HCT116 (cell line): ENCODE measurements around the gene PAAF1. TPM values are rescaled to one million over a fixed set of nuclear protein-coding genes. Genes with fewer than 3 reads are reported as not detected.

Experiments used
- ATAC-seq: fragments of 200-7000 bp; cut with Tn5 transposase; 2 replicates; pipeline ENCODE4 v1.9.1; 2020; ENCODE audit warnings: mild to moderate bottlenecking, moderate library complexity
- BruUV-seq: library from RNA; stranded (reverse); fragments of 400-500 nt; replicated peaks from 2 replicates; lab custom pipeline; 2021; lab: Mats Ljungman, UMichigan
- CTCF ChIA-PET: fragments of 300-600 bp; sonication (Branson Sonifier 250); formaldehyde crosslinking; loops from one replicate; lab custom pipeline; 2021; ENCODE audit warnings: antibody characterized with exemption; lab: Charles Lee
- POLR2A ChIA-PET: fragments of 300-600, 350-600 bp; sonication (Branson Sonifier 250); formaldehyde crosslinking; loops from one replicate; lab custom pipeline; 2021; ENCODE audit warnings: antibody characterized with exemption; lab: Charles Lee
- RAD21 ChIA-PET, 2 experiments: fragments of 300-600 bp; sonication (Branson Sonifier 250); formaldehyde crosslinking; loops; one replicate each; lab custom pipeline; 2023; ENCODE audit warnings: low total read pairs in 2 of 2; ENCODE audit not compliant: uncharacterized antibody in 2 of 2, unreplicated experiment in 2 of 2, low non-redundant PET in 1 of 2; lab: Charles Lee
- DNase-seq: peaks from one replicate; pipeline ENCODE4 v3.0.0-alpha.2; 2010; ENCODE audit warnings: low read depth, low spot score
- H2AFZ ChIP-seq: fragments of 200-600 bp; shearing (Covaris generic), sonication (generic); 2 replicates; pipeline ENCODE4 v1.6.1; 2017; ENCODE audit warnings: low read depth, mixed run types, mixed read lengths, antibody characterized with exemption, low read length; ENCODE audit not compliant: poor library complexity, severe bottlenecking
- H3K27ac ChIP-seq: 2 replicates; pipeline ENCODE4 v1.5.1; 2012; ENCODE audit warnings: low read depth, low read length
- H3K27me3 ChIP-seq: fragments of 200-600 bp; sonication (generic); 2 replicates; pipeline ENCODE4 v1.6.1; 2016; ENCODE audit warnings: mixed run types, low read length, mixed read lengths; ENCODE audit not compliant: insufficient read depth
- H3K36me3 ChIP-seq, 2 experiments: fragments of 200-500 bp in 1 of 2; fragments of 200-600 bp in 1 of 2; sonication (Bioruptor generic) in 1 of 2; sonication (generic) in 1 of 2; 2 replicates each; pipeline versions ENCODE4 v1.5.1 to v1.6.1; 2014 to 2016; ENCODE audit warnings: low read length in 2 of 2, inconsistent platforms in 1 of 2, mixed read lengths in 1 of 2, mixed run types in 1 of 2; ENCODE audit not compliant: insufficient read depth in 2 of 2, control insufficient read depth in 1 of 2
- H3K4me1 ChIP-seq, 2 experiments: fragments of 200-600 bp in 1 of 2; sonication (generic) in 1 of 2; 2 replicates each; pipeline versions ENCODE4 v1.5.1 to v1.6.1; 2012 to 2017; ENCODE audit warnings: low read length in 2 of 2, inconsistent platforms in 1 of 2, mild to moderate bottlenecking in 1 of 2, mixed read lengths in 1 of 2, mixed run types in 1 of 2, moderate library complexity in 1 of 2; ENCODE audit not compliant: insufficient read depth in 2 of 2, control insufficient read depth in 1 of 2
- H3K4me2 ChIP-seq: fragments of 200-600 bp; sonication (generic); 2 replicates; pipeline ENCODE4 v1.6.1; 2017; ENCODE audit warnings: mixed run types, low read length, mixed read lengths
- H3K4me3 ChIP-seq, 2 experiments: fragments of 200-600 bp in 1 of 2; sonication (generic) in 1 of 2; replicated peaks in 1 of 2; 2 replicates each; pipeline ENCODE4 v1.5.1; 2011 to 2016; ENCODE audit warnings: low read length in 2 of 2, control low read depth in 1 of 2, low read depth in 1 of 2, mild to moderate bottlenecking in 1 of 2, mixed read lengths in 1 of 2, mixed run types in 1 of 2
- H3K79me2 ChIP-seq: fragments of 200-600 bp; sonication (generic); 2 replicates; pipeline ENCODE4 v1.6.1; 2017; ENCODE audit warnings: mild to moderate bottlenecking, mixed run types, low read length, moderate library complexity, mixed read lengths; ENCODE audit not compliant: insufficient read depth
- H3K9ac ChIP-seq: fragments of 200-600 bp; sonication (generic); 2 replicates; pipeline ENCODE4 v1.6.1; 2016; ENCODE audit warnings: low read length, mixed read lengths
- H3K9me2 ChIP-seq: fragments of 200-600 bp; sonication (generic), shearing (Covaris generic); 2 replicates; pipeline ENCODE4 v1.6.1; 2017; ENCODE audit warnings: mixed run types, mild to moderate bottlenecking, moderate library complexity; ENCODE audit not compliant: insufficient read depth
- H3K9me3 ChIP-seq, 2 experiments: fragments of 200-500 bp in 1 of 2; fragments of 200-600 bp in 1 of 2; sonication (Bioruptor generic) in 1 of 2; sonication (generic) in 1 of 2; 2 replicates each; pipeline ENCODE4 v1.6.1; 2014 to 2017; ENCODE audit warnings: low read length in 2 of 2, mixed read lengths in 2 of 2, inconsistent platforms in 1 of 2, low read depth in 1 of 2, mild to moderate bottlenecking in 1 of 2, mixed run types in 1 of 2, moderate library complexity in 1 of 2; ENCODE audit not compliant: control insufficient read depth in 1 of 2, insufficient read depth in 1 of 2
- H4K20me1 ChIP-seq: fragments of 200-600 bp; sonication (generic), shearing (Covaris generic); 2 replicates; pipeline ENCODE4 v1.6.1; 2017; ENCODE audit warnings: mixed run types, mild to moderate bottlenecking, moderate library complexity; ENCODE audit not compliant: insufficient read depth
- CBX3 ChIP-seq: IDR thresholded peaks from 2 replicates; pipeline ENCODE4 v1.6.1; 2012; ENCODE audit warnings: low read depth
- CEBPB ChIP-seq: IDR thresholded peaks from 2 replicates; pipeline ENCODE4 v1.6.1; 2012; ENCODE audit warnings: low read depth
- EZH2 ChIP-seq: fragments of 200-600 bp; sonication (generic); IDR thresholded peaks from 2 replicates; pipeline ENCODE4 v1.6.1; 2017; ENCODE audit warnings: antibody characterized with exemption, mixed run types
- EZH2phosphoT487 ChIP-seq: fragments of 200-600 bp; IDR thresholded peaks from 2 replicates; pipeline ENCODE4 v1.6.1; 2018; ENCODE audit warnings: antibody characterized with exemption, borderline replicate concordance
- JUND ChIP-seq: IDR thresholded peaks from 2 replicates; pipeline ENCODE4 v1.6.1; 2012
- POLR2A ChIP-seq: IDR thresholded peaks from 2 replicates; pipeline ENCODE4 v1.7.0; 2011; ENCODE audit warnings: borderline replicate concordance; ENCODE audit not compliant: insufficient read depth, insufficient read length; ENCODE audit errors: extremely low read depth
- POLR2AphosphoS5 ChIP-seq: IDR thresholded peaks from 2 replicates; pipeline ENCODE4 v1.6.1; 2011; ENCODE audit warnings: mild to moderate bottlenecking, low read depth, low read length, moderate library complexity
- RAD21 ChIP-seq: IDR thresholded peaks from 2 replicates; pipeline ENCODE4 v1.6.1; 2012; ENCODE audit warnings: low read depth, mild to moderate bottlenecking
- SIN3A ChIP-seq: IDR thresholded peaks from 2 replicates; pipeline ENCODE4 v1.6.1; 2012; ENCODE audit warnings: low read depth
- SP1 ChIP-seq: IDR thresholded peaks from 2 replicates; pipeline ENCODE4 v1.6.1; 2012; ENCODE audit warnings: low read depth
- SRF ChIP-seq: IDR thresholded peaks from 2 replicates; pipeline ENCODE4 v1.6.1; 2012; ENCODE audit warnings: low read depth
- TCF7L2 ChIP-seq: IDR thresholded peaks from 2 replicates; pipeline ENCODE4 v1.7.0; 2011; ENCODE audit warnings: borderline replicate concordance, inconsistent platforms; ENCODE audit not compliant: insufficient read depth, insufficient read length; ENCODE audit errors: extremely low read depth
- YY1 ChIP-seq: IDR thresholded peaks from 2 replicates; pipeline ENCODE4 v1.6.1; 2011; ENCODE audit warnings: low read length, low read depth, moderate library complexity, mild to moderate bottlenecking; ENCODE audit not compliant: insufficient replicate concordance; ENCODE audit errors: extremely low read depth
- ZFX ChIP-seq: fragments of 450-650 bp; IDR thresholded peaks from 2 replicates; pipeline ENCODE4 v1.6.1; 2017
- ZNF274 ChIP-seq: fragments of 200-500 bp; sonication (Bioruptor generic); IDR thresholded peaks from 2 replicates; pipeline ENCODE4 v1.6.1; 2014; ENCODE audit warnings: mild to moderate bottlenecking, low read depth, low read length, inconsistent platforms
- intact Hi-C: fragments of 100-400 bp; cut with micrococcal nuclease; formaldehyde crosslinking; loops from 2 replicates; pipeline ENCODE4 v1.10.0; 2022
- total RNA-seq: library from RNA; stranded (reverse); gene quantifications from one replicate; pipeline ENCODE4 v1.2.1, GENCODE V29; 2021; ENCODE audit not compliant: unreplicated experiment
- TF ChIP-seq, protein P1 (sequence below): IDR thresholded peaks from 2 replicates; pipeline ENCODE4 v1.6.1; 2011; ENCODE audit warnings: mild to moderate bottlenecking, low read length, moderate library complexity; ENCODE audit not compliant: insufficient replicate concordance; ENCODE audit errors: extremely low read depth
- TF ChIP-seq, protein P2 (sequence below): IDR thresholded peaks from 2 replicates; pipeline ENCODE4 v1.6.1; 2012
- TF ChIP-seq, protein P3 (sequence below): IDR thresholded peaks from 2 replicates; pipeline ENCODE4 v1.6.1; 2012

Gene PAAF1
- total RNA-seq, 1 experiment from 2014 or later = 15.5 TPM

DNA sequence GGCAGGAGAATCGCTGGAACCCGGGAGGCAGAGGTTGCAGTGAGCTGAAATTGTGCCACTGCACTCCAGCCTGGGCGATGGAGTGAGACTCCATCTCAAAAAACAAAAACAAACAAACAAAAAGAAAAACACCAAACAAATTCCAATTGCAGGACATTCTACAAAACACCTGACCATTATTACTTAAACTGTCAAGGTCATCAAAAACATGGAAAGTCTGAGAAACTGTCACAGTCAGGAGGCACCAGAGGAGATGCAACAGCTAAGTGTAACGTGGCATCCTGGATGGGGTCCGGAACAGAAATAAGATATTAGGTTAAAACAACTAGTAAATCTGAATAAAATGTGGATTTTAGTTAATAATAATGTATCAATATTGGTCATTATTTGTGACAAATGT is 73.1 kb downstream of the PAAF1 start:
- no peak overlapping the region for H3K9ac ChIP-seq
- H3K36me3 ChIP-seq = no peaks in the 10 kb centered on the region
- intact Hi-C loops = no loop called here
- ATAC-seq (no peak), DNase-seq (no peak)
- H3K9me3 ChIP-seq = no peaks in the 10 kb centered on the region; a peak in 1 of 4 replicates
- H2AFZ ChIP-seq = no peak overlapping the region
- ChIA-PET POLR2A (no interaction called here), CTCF (interaction anchor here (1.1 kb wide), 1 partner anchor 19 kb away, joined by 5 read pairs; no protein-coding TSS in a partner anchor), RAD21 (no interaction called here)
- H3K4me2 ChIP-seq = no peak overlapping the region
- no peaks in the 10 kb centered on the region for H4K20me1 ChIP-seq
- no peaks in the 10 kb centered on the region for H3K9me2 ChIP-seq
- BruUV-seq = no TSS peak
- no peaks in the 10 kb centered on the region for H3K27me3 ChIP-seq
- H3K4me1 ChIP-seq = no peaks in the 10 kb centered on the region
- no peak overlapping the region for H3K4me3 ChIP-seq
- TF ChIP-seq SP1 (no peak), ZFX (no peak), YY1 (no peak), CEBPB (no peak), JUND (no peak), EZH2 (no peak), CBX3 (no peak), EZH2phosphoT487 (no peak), RAD21 (no peak), POLR2AphosphoS5 (no peak), POLR2A (no peak), SRF (no peak), TCF7L2 (no peak), ZNF274 (no peak), SIN3A (no peak)
- TF ChIP-seq, protein P1, sequence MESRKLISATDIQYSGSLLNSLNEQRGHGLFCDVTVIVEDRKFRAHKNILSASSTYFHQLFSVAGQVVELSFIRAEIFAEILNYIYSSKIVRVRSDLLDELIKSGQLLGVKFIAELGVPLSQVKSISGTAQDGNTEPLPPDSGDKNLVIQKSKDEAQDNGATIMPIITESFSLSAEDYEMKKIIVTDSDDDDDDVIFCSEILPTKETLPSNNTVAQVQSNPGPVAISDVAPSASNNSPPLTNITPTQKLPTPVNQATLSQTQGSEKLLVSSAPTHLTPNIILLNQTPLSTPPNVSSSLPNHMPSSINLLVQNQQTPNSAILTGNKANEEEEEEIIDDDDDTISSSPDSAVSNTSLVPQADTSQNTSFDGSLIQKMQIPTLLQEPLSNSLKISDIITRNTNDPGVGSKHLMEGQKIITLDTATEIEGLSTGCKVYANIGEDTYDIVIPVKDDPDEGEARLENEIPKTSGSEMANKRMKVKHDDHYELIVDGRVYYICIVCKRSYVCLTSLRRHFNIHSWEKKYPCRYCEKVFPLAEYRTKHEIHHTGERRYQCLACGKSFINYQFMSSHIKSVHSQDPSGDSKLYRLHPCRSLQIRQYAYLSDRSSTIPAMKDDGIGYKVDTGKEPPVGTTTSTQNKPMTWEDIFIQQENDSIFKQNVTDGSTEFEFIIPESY = no peak
- TF ChIP-seq, protein P2, sequence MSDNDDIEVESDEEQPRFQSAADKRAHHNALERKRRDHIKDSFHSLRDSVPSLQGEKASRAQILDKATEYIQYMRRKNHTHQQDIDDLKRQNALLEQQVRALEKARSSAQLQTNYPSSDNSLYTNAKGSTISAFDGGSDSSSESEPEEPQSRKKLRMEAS = no peak
- TF ChIP-seq, protein P3, sequence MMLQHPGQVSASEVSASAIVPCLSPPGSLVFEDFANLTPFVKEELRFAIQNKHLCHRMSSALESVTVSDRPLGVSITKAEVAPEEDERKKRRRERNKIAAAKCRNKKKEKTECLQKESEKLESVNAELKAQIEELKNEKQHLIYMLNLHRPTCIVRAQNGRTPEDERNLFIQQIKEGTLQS = no peak
- no peak overlapping the region for H3K27ac ChIP-seq
- H3K79me2 ChIP-seq = no peaks in the 10 kb centered on the region
